GM06990 (cell line): ENCODE results near the gene MCOLN1.
"Not testable (repeated sequence)": the region's sequence is repeated elsewhere in the genome, so short reads cannot be mapped to it uniquely, and the experiment has no call there.

Experiments used
- DNase-seq: peaks from one replicate; pipeline ENCODE4 v3.0.0-alpha.2; 2011; ENCODE audit not compliant: insufficient read length; ENCODE audit errors: extremely low read depth
- H3K27me3 ChIP-seq: replicated peaks from 2 replicates; pipeline ENCODE4 v1.6.0; 2011; ENCODE audit warnings: low read length; ENCODE audit not compliant: control insufficient read depth, insufficient read depth
- H3K36me3 ChIP-seq: 2 replicates; pipeline ENCODE4 v1.5.1; 2011; ENCODE audit warnings: low read length; ENCODE audit not compliant: control insufficient read depth, insufficient read depth
- H3K4me3 ChIP-seq: replicated peaks from 2 replicates; pipeline ENCODE4 v1.5.1; 2011; ENCODE audit warnings: low read depth, mild to moderate bottlenecking, control low read depth, low read length
- CTCF ChIP-seq: IDR thresholded peaks from 2 replicates; pipeline ENCODE4 v1.5.1; 2011; ENCODE audit warnings: low read length, control low read depth, mild to moderate bottlenecking, inconsistent platforms; ENCODE audit not compliant: insufficient read depth, poor library complexity, severe bottlenecking

Gene MCOLN1

GRCh38 chr19:7564866-7565265 is 42.4 kb downstream of the MCOLN1 start:
- Histone ChIP-seq H3K36me3 (peaks cover 2% of the 10 kb centered on the region; the same call in 1 of the 2 replicates), H3K4me3 (no peak overlapping the region), H3K27me3 (no peaks in the 10 kb centered on the region)
- no peak for DNase-seq
- TF ChIP-seq CTCF: no peak

GRCh38 chr19:7565332-7565731 is 42.9 kb downstream of the MCOLN1 start:
- no peak for TF ChIP-seq CTCF

GRCh38 chr19:7570761-7571160 is 48.3 kb downstream of the MCOLN1 start:
- no peak for DNase-seq
- TF ChIP-seq CTCF: no peak
- H3K4me3 ChIP-seq: no peak overlapping the region
- no peaks in the 10 kb centered on the region for H3K36me3 ChIP-seq
- no peaks in the 10 kb centered on the region for H3K27me3 ChIP-seq

More at GRCh38 chr19:7565332-7565731, 42.9 kb downstream of the MCOLN1 start:
- peaks cover 2% of the 10 kb centered on the region; the same call in 1 of the 2 replicates for H3K36me3 ChIP-seq
- DNase-seq: no peak
- H3K4me3 ChIP-seq: no peak overlapping the region
- no peaks in the 10 kb centered on the region for H3K27me3 ChIP-seq

- Histone ChIP-seq H3K27me3 (no peaks in the 10 kb centered on the region), H3K4me3 (no peak overlapping the region), H3K36me3 (no peaks in the 10 kb centered on the region)
- no peak for DNase-seq
- no peak for TF ChIP-seq CTCF
These were observed 53.1 kb downstream of the MCOLN1 start for GRCh38 chr19:7575434-7576040.

- H3K27me3 ChIP-seq, H3K36me3 ChIP-seq, DNase-seq, H3K4me3 ChIP-seq: not testable (repeated sequence)
These were observed 55.0 kb downstream of the MCOLN1 start for GRCh38 chr19:7577422-7577821.

GRCh38 chr19:7578127-7578526 is 55.7 kb downstream of the MCOLN1 start:
- no peak for TF ChIP-seq CTCF
- no peaks in the 10 kb centered on the region for H3K36me3 ChIP-seq
- DNase-seq: no peak
- no peaks in the 10 kb centered on the region for H3K27me3 ChIP-seq
- no peak overlapping the region for H3K4me3 ChIP-seq
